ENCODE results near the gene CKMT2. TPM values are rescaled to one million over a fixed set of nuclear protein-coding genes. Genes with fewer than 3 reads are reported as not detected.
A peak's percentile ranks its signal among the peaks of the same experiment; 100 is the strongest.

Gene CKMT2
- total and polyA plus RNA-seq, 2 of the 8 experiments (the other 6 are each of a cell fraction or from before 2014, with no cell fraction given) = 2.4 to 5.0 TPM

DNA sequence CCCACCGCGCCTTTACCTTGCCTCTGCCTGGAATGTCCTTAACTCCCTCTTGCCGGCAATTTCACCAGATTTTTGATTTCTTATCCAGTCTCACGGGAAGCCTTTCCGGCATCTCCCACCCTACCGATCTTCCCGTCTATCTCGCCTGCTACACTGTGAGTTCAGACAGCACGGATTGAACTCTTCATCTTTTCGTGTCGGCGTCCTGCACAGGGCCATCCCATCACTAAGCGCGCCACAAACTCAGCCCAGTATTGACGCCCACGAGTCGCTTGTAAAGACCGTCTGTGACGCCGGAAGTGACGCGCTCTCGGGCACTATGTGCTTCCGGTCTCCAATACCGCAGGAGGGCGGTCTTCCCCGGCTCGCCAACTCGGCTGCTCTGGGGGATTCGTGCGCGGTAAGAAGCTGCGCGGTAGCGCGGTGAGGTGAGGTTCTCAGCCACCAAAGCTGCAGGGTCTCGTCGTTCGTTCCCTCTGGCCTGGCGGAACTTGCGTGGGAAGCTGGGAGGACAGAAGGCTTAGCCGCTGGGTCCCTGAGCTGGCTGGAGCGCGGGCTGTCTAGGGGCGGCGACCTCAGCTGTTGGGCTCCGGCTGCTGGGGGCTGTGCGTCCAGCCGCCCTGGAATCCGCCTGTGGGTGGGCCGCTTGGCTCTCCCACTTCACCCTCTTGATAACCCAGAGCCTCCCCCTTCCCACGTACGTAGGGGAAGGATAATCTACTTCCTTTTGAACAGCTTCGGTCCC, 68.3 kb downstream of the CKMT2 start, which contains the start of gene ZCCHC9 (continued):
- no peak for TF ChIP-seq RXRA (IDR thresholded peaks at IDR 0.05; ENCODE audit: insufficient read depth, low read depth, low read length)
- TF ChIP-seq JUND (IDR thresholded peaks at IDR 0.05; ENCODE audit: low read length) = peak; percentile 12; the same call in 1 of the 2 replicates
- no peak for TF ChIP-seq CEBPB (IDR thresholded peaks at IDR 0.05; ENCODE audit: low read depth, low read length)
- TF ChIP-seq ASH2L (IDR thresholded peaks at IDR 0.05; ENCODE audit: low read length) = peak; percentile 72
- TF ChIP-seq SIX5 (IDR thresholded peaks at IDR 0.05; ENCODE audit: low read depth, low read length) = no peak
- no peak for TF ChIP-seq MAFK (IDR thresholded peaks at IDR 0.05; ENCODE audit: low read depth, low read length)
- TF ChIP-seq CBX5 (IDR thresholded peaks at IDR 0.05; ENCODE audit: low read depth, low read length) = no peak
- no peak for TF ChIP-seq CTBP2 (IDR thresholded peaks at IDR 0.05; ENCODE audit: borderline replicate concordance, insufficient read depth, insufficient read length, low read length)
- no peak for TF ChIP-seq FOSL1 (IDR thresholded peaks at IDR 0.05; ENCODE audit: insufficient read depth, low read depth, low read length)

All from H1 (cell line).